HG03159 (cell line): ENCODE data around the gene MKRN2OS.

Experiments
- ATAC-seq: cut with Tn5 transposase; IDR thresholded peaks from one replicate; pipeline ENCODE4 v1.9.1; 2021; ENCODE audit warnings: mild to moderate bottlenecking, moderate library complexity; ENCODE audit not compliant: unreplicated experiment

Gene MKRN2OS

DNA sequence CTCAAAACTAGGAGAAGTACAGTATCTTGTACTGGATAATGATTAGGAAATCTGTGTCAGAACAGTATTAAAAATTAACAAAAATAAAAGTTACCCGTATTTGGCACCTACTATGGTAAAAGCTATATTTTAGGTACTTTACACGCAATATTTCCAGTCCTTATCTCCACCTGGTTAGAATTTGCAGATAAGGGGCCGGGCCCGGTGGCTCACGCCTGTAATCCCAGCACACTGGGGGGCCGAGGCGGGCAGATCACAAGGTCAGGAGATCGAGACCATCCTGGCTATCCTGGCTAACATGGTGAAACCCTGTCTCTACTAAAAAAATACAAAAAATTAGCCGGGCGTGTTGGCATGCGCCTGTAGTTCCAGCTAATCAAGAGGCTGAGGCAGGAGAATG lies 28.4 kb downstream of the MKRN2OS start:
- ATAC-seq: no peak

DNA sequence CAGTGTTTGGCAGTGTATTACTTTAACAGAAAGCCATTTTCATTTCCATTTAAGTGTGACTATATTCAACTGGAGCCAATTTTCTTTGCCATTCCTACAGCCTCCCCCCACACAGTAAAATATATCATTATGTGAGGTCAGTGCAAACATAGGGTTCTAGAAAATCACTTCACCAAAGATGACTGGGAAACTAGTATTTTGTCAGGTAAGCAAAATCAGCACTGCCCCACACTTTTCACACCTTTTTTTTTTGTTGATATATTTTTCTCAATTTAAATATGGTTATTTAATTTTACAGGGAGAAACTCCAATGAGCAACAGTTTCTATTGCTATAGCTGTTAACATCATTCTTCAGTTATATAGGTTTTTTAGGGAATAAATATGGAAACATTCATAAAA lies 29.7 kb downstream of the MKRN2OS start:
- no peak for ATAC-seq

DNA sequence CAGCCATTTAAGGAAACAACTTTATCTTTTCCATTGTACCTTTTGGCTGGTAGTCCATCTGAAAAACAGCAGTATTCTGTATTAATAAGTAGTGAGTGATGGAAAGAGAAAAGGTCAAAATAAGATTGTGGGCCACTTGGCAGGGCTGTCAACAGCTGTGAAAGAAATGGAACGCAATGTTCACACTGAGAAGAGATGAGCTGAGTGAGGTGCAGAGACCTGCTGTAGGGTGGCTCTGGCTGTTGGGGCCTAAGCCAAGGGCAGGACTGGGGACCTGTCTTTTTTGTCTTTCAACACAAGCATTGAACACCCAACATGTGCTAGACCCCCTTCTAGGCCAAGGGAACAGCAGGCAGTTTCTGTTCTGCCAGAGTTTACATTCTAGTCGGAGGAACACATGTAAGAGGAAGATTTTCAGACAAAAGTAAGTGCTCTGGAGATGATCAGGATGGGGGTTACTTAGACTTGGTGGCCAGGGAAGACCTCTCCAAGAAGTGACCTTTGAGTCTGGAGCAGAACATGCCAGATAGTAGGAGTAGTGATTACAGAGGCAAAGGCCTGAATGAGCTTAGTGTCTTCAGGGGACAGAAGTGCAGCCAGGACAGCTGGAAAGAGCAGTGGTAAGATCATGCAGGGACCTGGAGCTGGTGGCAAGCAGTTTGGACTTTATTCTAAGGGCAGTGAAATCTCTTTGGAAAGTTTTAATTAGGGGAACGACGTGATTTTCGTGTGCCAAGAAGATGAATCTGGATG lies 31.4 kb downstream of the MKRN2OS start:
- ATAC-seq: no peak

DNA sequence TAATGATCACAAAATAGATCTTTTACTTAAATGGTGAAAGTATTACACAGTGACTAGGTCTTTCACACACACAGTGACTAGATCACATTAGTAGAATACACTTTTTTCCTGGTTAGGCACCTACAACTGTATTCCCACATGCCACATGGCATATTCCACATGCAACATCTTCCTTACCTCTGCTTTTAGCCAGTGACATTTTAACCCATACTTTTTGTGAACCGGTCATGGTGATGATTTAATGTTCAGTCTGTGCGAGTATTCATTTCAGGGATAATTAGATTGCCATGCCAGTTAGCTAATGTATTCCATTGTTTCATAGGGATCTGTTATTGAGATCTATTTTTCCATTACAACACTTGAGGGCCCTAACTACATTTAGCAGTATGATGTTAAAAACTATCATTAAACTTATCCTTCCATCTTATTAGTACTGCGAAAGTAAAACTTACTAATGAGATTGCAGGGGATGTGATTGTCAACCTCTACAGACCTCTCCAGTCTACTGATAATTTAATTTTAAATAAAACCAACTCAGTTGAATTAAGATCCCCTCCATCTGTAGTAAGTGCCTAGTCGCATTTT lies 32.7 kb downstream of the MKRN2OS start:
- no peak for ATAC-seq

DNA sequence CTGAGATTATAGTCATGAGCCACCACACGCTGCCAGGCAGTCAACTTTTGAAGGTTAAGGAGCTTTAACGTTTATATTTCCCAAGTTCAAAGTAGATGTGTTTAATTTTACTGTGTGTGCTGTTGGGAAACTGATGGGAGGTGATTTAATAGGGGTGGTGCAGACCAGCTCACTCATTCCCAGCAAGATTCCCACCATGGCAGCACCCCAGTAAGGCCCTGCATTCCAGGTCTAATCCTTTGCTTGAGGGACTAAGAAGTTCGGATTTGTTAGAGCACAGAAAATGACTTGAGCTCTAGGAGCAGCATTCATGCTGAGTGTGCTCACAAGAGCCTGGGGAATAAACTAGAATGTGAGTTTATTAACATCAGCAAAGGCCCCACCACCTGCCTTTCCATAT lies 35.8 kb downstream of the MKRN2OS start:
- ATAC-seq: no peak

DNA sequence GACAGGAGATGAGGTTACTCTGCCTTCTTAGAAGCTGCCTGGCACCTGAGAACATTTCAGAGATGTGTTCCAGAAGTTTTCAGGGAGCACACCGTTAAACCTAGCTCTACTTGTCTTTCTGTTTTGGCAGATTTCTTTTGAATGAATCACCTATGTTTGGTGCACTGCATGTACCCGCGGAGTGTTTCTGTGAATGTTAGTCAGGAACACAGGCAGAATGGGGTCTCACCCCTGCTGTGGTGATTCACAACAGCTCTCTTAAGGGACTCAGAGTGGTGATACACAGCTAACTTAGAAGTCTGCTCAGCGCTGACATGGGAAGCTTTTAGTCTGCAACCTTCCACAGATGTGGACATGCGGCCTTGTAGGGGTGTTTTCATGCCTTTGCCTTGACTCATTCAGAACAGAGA lies 37.0 kb downstream of the MKRN2OS start:
- no peak for ATAC-seq

DNA sequence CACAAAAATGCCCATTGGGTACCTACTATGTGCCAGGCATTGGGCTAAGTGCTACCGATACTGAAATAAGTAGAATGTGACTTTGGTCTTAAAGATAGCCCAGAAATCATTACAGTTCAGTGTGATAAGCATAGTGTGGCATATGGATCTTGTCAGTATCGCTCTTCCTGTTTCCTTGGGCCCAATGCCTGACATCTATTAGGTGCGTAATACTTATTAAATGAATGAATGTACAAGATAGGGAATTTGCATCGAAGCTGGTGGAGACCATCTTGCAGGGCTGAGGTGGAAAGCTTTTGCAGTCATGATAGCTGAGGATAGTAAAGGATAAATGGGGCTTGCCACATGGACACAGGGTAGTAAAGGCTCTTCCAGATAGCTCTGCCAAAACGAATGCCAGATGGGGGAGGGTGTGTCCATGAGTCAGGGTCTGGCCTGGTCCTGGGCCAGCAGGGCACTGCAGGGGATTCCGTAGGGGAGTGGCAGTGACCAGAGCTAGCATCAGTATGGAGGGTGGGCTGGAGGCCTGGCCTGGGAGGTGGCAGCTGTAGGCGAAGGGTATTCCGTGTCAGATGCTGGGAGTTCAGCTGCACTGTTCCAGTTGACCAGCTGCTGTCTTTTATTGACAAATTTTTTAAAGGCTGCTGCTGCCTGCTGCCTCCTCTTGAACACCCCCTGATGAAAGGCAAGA lies 37.6 kb downstream of the MKRN2OS start:
- no peak for ATAC-seq

DNA sequence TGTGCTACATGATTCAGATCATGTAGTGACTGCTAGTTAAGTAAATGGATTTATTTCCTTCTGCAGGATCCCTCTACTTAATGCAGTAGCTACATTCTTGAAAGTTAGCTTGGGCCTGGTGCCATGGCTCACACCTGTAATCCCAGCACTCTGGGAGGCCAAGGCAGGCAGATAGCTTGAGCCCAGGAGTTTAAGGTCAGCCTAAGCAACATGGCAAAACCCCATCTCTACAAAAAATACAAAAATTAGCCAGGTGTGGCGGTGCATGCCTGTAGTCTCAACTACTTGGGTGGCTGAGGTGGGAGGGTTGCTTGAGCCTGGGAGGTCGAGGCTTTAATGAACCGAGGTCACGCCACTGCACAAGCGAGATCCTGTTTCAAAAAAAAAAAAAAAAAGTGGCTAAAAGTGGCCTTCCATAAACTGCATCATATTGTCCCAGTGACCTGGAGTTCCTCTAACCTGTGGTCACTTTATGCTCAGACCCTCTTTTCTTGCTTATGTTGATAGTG lies 39.0 kb downstream of the MKRN2OS start:
- ATAC-seq: no peak

DNA sequence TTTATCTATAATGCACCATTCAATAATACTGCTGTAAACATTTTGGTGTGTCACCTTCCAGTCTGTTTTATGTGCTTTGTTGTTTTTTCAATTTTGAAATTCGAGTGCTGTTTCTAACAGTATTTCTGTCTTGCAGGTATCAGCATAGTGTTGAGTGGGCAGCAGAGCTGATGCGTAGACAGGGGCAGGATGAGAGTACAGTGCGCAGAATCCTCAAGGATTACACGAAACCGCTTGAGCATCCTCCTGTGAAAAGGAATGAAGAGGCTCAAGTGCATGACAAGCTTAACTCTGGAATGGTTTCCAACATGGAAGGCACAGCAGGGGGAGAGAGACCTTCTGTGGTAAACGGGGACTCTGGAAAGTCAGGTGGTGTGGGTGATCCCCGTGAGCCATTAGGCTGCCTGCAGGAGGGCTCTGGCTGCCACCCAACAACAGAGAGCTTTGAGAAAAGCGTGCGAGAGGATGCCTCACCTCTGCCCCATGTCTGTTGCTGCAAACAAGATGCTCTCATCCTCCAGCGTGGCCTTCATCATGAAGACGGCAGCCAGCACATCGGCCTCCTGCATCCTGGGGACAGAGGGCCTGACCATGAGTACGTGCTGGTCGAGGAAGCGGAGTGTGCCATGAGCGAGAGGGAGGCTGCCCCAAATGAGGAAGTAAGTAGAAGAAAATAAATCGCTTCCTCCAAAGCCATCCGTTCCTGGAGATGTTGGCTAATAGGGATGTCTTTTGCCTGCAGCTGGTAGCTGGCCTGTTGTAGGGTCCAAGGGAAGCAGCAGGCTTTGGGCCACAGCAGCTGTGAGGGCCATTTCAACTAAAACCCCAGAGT lies 42.0 kb downstream of the MKRN2OS start:
- ATAC-seq: no peak

DNA sequence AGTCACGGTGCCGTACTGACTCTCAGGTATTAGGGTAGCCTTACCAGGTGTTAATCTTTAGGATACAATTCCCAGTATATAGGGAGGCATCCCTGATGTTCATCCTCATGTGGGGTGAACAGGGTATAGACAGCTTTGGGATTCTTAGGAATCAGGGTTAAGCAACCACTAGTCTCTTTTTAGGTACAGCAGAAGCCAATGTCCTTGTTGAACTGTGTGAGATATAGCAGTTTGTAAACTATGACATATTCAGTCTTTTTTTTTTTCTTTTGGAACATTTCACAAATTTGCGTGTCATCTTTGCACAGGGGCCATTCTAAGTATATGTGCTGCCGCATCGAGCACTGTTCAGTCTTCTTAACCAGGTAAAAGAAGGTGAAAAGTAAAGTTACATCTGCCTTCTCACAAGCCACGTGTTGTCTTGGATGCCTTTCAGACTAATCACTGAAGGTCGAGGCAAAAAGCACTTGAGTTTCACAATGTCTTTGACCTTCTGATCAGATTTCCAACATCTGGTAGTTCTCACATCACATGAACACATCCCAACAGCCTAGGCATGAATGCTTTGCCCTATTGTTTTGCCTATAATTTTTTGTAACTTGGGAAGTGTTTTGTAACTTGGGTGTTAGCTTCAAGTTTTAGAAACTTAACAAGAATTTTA lies 43.8 kb downstream of the MKRN2OS start:
- ATAC-seq: no peak

DNA sequence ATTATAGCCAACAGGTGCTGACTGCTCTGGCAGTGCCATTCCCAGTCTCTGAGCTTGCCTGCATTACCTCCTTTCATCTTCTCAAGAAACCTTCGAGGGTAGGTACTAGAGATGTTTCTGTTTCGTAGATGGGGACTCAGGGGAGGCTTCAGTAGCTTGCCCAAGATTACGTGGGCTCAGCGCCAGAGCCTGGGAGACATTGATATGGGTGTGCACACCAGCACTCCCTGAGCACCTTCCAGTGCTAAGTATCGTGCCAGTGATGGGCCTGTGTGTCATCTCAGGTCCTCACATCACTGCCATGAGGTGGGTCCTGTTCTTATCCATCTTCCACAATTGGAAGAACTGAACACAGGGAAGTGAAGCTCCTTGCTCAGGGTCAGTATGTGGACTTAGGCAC lies 45.8 kb downstream of the MKRN2OS start:
- ATAC-seq: no peak

DNA sequence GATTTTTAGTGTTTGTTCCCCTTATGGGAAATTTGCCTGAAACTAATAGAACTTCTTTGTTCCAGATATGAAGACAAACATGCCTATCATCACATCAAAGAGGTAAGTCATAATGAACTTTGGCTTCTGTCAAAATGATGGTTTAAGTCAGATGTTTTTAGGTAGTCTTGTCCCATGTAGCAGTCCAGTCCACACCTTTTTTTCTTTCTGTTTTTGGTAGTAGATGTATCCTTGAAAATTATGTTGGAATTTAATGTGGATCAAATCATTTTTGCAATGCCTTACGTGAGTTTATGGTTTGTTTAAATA lies 48.9 kb downstream of the MKRN2OS start:
- no peak for ATAC-seq

DNA sequence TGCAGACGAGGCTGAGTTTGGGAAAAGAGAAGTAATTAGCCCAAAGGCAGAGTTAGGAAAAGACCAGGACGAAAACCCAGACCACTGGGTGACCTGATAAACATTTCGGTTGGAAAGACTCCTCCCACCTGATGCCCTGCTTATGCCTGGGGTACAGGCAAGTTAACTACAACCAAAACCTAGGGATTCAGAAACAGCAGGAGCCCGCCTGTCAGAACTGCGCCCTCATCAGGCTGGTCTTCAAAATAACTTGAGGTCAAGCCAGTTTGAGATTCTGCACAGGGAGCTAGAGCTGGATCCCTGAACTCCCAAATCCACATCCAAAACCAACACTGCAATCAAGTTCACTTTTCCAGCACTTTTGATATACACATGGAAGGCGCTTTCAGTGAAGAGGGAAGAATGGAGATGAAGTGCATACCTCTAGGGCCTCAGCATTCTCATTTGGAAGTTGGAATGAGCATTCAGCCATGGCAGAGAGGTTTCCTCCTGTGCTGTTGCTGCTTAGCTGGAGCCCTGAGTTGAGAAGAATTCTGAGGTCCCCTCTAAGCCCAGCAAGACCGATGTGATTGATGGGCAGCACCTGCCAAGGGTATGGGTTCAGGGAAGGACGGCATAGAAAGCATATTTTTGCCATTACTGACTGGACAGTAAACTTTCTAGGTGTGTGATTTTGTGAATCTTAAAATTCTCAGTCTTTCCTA lies 49.4 kb downstream of the MKRN2OS start:
- ATAC-seq: no peak

DNA sequence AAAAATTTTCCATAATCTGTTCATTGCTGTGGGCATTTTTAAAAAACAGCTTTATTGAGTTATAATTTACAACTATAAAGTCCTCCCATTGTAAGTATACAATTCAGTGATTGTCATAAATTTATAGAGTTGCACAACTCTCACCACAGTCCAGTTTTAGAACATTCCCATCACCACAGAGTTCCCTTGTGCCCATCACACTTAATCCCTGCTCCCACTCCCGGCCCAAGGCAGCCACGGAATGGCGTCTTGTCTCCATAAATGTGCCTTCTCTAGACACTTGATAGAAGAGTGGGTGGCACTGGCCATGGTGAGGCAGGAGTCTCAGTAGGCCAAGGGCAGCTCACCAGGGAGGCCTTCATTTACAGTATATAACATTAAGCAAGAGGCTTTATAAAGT lies 54.8 kb downstream of the MKRN2OS start:
- ATAC-seq: no peak

DNA sequence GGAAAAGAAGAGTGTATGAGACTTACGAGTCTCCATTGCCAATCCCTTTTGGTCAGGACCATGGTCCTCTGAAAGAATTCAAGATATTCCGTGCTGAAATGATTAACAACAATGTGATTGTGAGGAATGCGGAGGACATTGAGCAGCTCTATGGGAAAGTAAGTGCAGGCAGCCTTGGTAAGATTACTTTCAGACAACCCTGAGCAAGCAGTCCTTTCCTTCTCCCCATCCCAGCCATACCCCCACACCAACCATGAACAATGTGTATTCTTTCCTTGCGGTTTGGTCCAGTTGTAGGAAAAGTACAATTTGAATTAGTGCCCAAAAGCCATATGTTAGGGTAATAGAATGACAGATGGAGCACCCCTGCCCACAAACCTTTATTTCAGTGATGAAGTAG lies 55.5 kb downstream of the MKRN2OS start:
- ATAC-seq: no peak
